Progenitor cell of endocrine pancreas (in vitro differentiated cells): Measurements from ENCODE around the gene LSR. TPM values are rescaled to one million over a fixed set of nuclear protein-coding genes. Genes with fewer than 3 reads are reported as not detected.

ENCODE experiments used
- DNase-seq: peaks from one replicate; pipeline ENCODE4 v3.0.0; 2021; ENCODE audit warnings: low spot score; ENCODE audit not compliant: unreplicated experiment
- H3K27ac Mint-ChIP-seq: 2 replicates; pipeline ENCODE4 v1.8.0; 2021; ENCODE audit warnings: mild to moderate bottlenecking, moderate library complexity, mixed read lengths
- H3K27me3 Mint-ChIP-seq: 2 replicates; pipeline ENCODE4 v1.8.0; 2021; ENCODE audit warnings: mixed read lengths
- H3K36me3 Mint-ChIP-seq: 2 replicates; pipeline ENCODE4 v1.8.0; 2022; ENCODE audit warnings: mixed read lengths; ENCODE audit not compliant: insufficient read depth
- H3K4me1 Mint-ChIP-seq: 2 replicates; pipeline ENCODE4 v1.8.0; 2021; ENCODE audit warnings: low read depth, mixed read lengths
- H3K4me3 Mint-ChIP-seq: 2 replicates; pipeline ENCODE4 v1.8.0; 2021; ENCODE audit warnings: low read depth, mild to moderate bottlenecking, moderate library complexity, mixed read lengths
- H3K9me3 Mint-ChIP-seq: 2 replicates; pipeline ENCODE4 v1.8.0; 2021; ENCODE audit warnings: low read depth, mixed read lengths
- CTCF ChIP-seq: fragments of 200-600 bp; sonication (generic); IDR thresholded peaks from one replicate; pipeline ENCODE4 v1.5.0; 2021; ENCODE audit warnings: antibody characterized with exemption, mild to moderate bottlenecking; ENCODE audit not compliant: unreplicated experiment
- total RNA-seq: library from RNA; stranded (reverse); gene quantifications from 2 replicates; pipeline ENCODE4 v1.2.1, GENCODE V29; 2021

The LSR gene
- total RNA-seq, 1 donor from 2014 or later, result 132 TPM

GRCh38 chr19:35265900-35266519 lies 17.2 kb downstream of the LSR start:
- Mint-ChIP-seq H3K27me3 (no peaks in the 10 kb centered on the region), H3K27ac (peak overlapping the region; percentile 87), H3K4me1 (peaks cover 7% of the 10 kb centered on the region), H3K36me3 (peaks cover 11% of the 10 kb centered on the region), H3K9me3 (no peaks in the 10 kb centered on the region), H3K4me3 (peak overlapping the region; percentile 60)
- no peak for TF ChIP-seq CTCF
- DNase-seq, result peak; percentile 4

- Mint-ChIP-seq H3K4me3 (peak overlapping the region; percentile 87), H3K27me3 (no peaks in the 10 kb centered on the region), H3K27ac (peak overlapping the region; percentile 87), H3K9me3 (no peaks in the 10 kb centered on the region), H3K36me3 (peaks cover 11% of the 10 kb centered on the region), H3K4me1 (peaks cover 7% of the 10 kb centered on the region)
- TF ChIP-seq CTCF, result no peak
- DNase-seq, result no peak
Measured at GRCh38 chr19:35266520-35267352, 17.9 kb downstream of the LSR start.

GRCh38 chr19:35267353-35267817 lies 18.6 kb downstream of the LSR start:
- peak overlapping the region; percentile 93 for H3K27ac Mint-ChIP-seq
- peak overlapping the region; percentile 87 for H3K4me3 Mint-ChIP-seq
- no peak for DNase-seq
- H3K36me3 Mint-ChIP-seq, result peaks cover 15% of the 10 kb centered on the region
- H3K9me3 Mint-ChIP-seq, result no peaks in the 10 kb centered on the region
- no peaks in the 10 kb centered on the region for H3K27me3 Mint-ChIP-seq
- peaks cover 7% of the 10 kb centered on the region for H3K4me1 Mint-ChIP-seq
- no peak for TF ChIP-seq CTCF

GRCh38 chr19:35267818-35268535 lies 19.2 kb downstream of the LSR start:
- peaks cover 7% of the 10 kb centered on the region for H3K4me1 Mint-ChIP-seq
- peak overlapping the region; percentile 87 for H3K4me3 Mint-ChIP-seq
- H3K27ac Mint-ChIP-seq, result peak overlapping the region; percentile 93
- H3K27me3 Mint-ChIP-seq, result no peaks in the 10 kb centered on the region
- TF ChIP-seq CTCF, result no peak
- peaks cover 15% of the 10 kb centered on the region for H3K36me3 Mint-ChIP-seq
- no peaks in the 10 kb centered on the region for H3K9me3 Mint-ChIP-seq
- DNase-seq, result peak; percentile 39
